Measurements from ENCODE around the gene NTRK3.

The NTRK3 gene

GRCh38 chr15:88016406-88016805 lies 240.1 kb downstream of the NTRK3 start:
- H3K4me3 ChIP-seq (ENCODE audit: low read depth, low read length): no peak overlapping the region
- TF ChIP-seq, protein P1, sequence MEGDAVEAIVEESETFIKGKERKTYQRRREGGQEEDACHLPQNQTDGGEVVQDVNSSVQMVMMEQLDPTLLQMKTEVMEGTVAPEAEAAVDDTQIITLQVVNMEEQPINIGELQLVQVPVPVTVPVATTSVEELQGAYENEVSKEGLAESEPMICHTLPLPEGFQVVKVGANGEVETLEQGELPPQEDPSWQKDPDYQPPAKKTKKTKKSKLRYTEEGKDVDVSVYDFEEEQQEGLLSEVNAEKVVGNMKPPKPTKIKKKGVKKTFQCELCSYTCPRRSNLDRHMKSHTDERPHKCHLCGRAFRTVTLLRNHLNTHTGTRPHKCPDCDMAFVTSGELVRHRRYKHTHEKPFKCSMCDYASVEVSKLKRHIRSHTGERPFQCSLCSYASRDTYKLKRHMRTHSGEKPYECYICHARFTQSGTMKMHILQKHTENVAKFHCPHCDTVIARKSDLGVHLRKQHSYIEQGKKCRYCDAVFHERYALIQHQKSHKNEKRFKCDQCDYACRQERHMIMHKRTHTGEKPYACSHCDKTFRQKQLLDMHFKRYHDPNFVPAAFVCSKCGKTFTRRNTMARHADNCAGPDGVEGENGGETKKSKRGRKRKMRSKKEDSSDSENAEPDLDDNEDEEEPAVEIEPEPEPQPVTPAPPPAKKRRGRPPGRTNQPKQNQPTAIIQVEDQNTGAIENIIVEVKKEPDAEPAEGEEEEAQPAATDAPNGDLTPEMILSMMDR (IDR thresholded peaks at IDR 0.05; ENCODE audit: low read depth, low read length): no peak

DNA sequence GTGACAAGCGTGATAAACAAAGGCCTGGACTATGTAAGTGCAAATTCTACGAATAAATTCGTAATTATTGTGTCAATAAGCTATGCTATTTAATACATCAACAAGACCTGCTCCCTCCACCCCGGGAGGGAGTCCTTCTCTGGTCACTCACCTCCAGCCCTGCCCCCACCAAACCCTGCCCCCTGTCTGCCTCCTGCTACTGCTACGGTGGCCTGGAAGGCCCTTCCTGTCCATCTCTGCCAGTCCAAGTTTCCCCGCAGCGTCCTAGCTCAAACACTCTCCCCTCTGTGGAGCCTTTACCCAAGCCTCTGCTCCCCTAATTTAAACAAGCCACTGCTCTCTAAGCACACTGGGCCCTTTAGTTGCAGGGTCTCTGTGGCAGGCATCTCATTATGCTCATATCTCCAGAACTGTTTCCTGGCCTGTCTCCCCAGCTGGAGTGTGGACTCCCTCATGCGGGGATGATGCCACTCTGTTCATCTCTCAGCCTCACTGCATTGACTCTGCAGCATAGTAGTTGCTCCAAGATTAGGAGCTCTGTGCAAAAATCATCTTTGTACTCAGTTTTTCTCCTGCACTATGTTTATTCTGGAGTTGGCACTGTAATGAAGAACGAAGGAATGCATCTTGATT lies 241.2 kb downstream of the NTRK3 start:
- H3K4me3 ChIP-seq (ENCODE audit: low read depth, low read length): no peak overlapping the region
- TF ChIP-seq, protein P1 (IDR thresholded peaks at IDR 0.05; ENCODE audit: low read depth, low read length): no peak

GRCh38 chr15:88014454-88015160 lies 241.9 kb downstream of the NTRK3 start:
- H3K4me3 ChIP-seq (ENCODE audit: low read depth, low read length): no peak overlapping the region
- TF ChIP-seq, protein P1 (IDR thresholded peaks at IDR 0.05; ENCODE audit: low read depth, low read length): no peak

DNA sequence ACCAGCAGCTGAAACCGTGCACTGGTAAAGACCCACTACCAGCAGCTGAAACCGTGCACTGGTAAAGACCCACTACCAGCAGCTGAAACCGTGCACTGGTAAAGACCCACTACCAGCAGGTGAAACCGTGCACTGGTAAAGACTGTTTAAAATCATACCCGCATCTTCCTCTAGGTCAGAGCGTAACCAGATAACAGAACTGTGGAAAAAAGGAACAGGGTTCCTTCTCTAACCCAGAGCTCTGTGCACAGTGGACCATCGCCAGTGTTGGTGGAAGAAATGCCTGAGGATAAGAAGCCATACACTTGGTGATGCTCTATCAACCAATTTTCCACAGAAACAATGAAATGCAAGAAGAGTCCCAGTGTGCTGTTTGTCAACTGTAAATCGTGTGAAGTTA lies 243.4 kb downstream of the NTRK3 start:
- no peak overlapping the region for H3K4me3 ChIP-seq (ENCODE audit: low read depth, low read length)
- TF ChIP-seq, protein P1 (IDR thresholded peaks at IDR 0.05; ENCODE audit: low read depth, low read length): no peak

GRCh38 chr15:88012688-88013087 lies 243.9 kb downstream of the NTRK3 start:
- H3K4me3 ChIP-seq (ENCODE audit: low read depth, low read length): no peak overlapping the region
- TF ChIP-seq, protein P1 (IDR thresholded peaks at IDR 0.05; ENCODE audit: low read depth, low read length): no peak

DNA sequence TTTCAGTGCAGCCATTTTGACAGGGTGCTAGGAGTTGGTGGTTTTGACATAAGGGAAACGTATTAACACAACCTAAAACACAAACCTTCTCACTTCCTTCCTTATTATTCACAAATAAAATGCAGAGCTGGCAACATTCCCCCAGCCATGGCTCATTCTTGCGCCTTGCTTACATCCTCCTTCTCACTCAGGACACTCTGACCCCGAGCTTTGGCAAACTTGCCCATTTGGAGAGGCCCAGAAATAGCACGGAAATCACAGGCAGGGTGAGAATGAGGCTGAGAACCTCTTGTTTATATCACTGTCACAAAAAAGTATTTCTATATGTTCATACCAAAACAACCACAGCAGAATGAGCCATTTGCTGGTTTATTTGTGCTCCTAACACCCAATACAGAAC lies 244.3 kb downstream of the NTRK3 start:
- TF ChIP-seq, protein P1 (IDR thresholded peaks at IDR 0.05; ENCODE audit: low read depth, low read length): no peak
- no peak overlapping the region for H3K4me3 ChIP-seq (ENCODE audit: low read depth, low read length)

DNA sequence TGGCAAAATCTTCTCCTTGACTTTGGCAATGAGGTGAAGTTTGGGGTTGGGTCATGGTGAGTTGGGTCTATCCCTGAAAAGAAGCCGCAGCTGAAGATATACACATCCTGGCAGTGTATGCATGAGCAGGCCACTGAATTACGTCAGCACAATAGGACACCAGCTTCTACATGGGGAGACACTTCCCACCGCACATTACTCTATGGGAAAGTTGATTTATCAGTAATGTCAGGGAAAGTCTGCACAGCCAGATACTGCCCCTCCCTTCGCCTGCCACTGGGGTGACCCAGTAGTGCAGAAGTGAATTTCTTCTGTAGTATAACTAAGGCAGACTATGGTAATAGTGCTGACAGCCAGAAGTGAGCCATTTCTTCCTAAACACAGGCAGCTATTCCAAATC lies 245.0 kb downstream of the NTRK3 start:
- no peak overlapping the region for H3K4me3 ChIP-seq (ENCODE audit: low read depth, low read length)
- TF ChIP-seq, protein P1 (IDR thresholded peaks at IDR 0.05; ENCODE audit: low read depth, low read length): no peak

Data from WI38 (cell line).